HG03097 (cell line): ENCODE data around the gene KDM1A.

Source experiments
- ATAC-seq: cut with Tn5 transposase; IDR thresholded peaks from one replicate; pipeline ENCODE4 v1.9.1; 2021; ENCODE audit not compliant: unreplicated experiment, low FRiP score

The KDM1A gene

DNA sequence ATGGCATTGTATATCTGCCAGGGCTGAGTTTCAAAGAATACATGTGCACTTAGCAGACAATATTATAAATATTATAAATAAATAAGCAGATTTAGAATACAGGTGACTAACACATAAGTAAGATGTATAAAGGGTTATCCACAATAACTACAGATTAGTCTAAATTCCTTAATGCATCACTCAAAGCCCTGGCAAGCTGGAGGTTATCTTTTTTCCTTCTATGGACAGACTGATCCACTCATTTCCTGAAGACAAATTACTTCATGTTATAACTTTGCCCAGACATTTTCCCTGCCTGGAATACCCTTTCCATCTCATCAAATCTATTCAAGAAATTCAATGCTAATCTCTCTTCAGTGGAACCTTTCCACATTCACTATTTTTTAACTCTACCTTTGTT, 110.6 kb downstream of the KDM1A start:
- ATAC-seq = no peak

DNA sequence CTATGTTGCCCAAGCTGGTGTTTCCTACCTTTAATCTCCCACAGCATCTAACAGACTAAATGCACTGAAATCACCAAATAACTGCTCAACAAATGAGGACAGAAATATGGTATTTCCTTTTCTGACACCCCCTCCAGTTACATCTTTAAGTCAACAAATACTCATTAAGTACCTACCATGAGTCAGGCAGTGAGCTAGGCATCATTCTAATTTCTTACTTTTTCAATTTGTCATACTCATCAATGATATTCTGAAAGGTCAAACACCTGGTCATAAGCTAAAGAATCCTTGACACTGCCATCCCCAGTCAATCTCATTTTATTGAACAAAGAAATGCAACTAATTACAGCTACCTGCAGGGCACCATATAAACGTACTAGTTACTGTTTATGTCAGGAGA, 112.8 kb downstream of the KDM1A start:
- ATAC-seq = no peak
